Stimulated activated naive CD8-positive, alpha-beta T cell treated with anti-CD3 and anti-CD28 coated beads, Interleukin-15, Interleukin-2, amounts not matched to agents 100 U/mL and 50 U/mL, for 24 hours (primary cell): Measurements from ENCODE around the gene PIGA.

Source experiments
- ATAC-seq: fragments of 150-1000 bp; cut with Tn5 transposase; one replicate; pipeline ENCODE4 v1.10.0; 2021
- DNase-seq: peaks from one replicate; pipeline ENCODE4 v3.0.0; 2021

Gene PIGA, protein sequence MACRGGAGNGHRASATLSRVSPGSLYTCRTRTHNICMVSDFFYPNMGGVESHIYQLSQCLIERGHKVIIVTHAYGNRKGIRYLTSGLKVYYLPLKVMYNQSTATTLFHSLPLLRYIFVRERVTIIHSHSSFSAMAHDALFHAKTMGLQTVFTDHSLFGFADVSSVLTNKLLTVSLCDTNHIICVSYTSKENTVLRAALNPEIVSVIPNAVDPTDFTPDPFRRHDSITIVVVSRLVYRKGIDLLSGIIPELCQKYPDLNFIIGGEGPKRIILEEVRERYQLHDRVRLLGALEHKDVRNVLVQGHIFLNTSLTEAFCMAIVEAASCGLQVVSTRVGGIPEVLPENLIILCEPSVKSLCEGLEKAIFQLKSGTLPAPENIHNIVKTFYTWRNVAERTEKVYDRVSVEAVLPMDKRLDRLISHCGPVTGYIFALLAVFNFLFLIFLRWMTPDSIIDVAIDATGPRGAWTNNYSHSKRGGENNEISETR

GRCh38 chrX:15335135-15336022 is at the start of gene PIGA:
PIGA (minus strand) TSS chrX:15335523; CDS start chrX:15331930, 3,593 bp downstream.
- ATAC-seq (peak; percentile 99), DNase-seq (peak; percentile 87)

DNA sequence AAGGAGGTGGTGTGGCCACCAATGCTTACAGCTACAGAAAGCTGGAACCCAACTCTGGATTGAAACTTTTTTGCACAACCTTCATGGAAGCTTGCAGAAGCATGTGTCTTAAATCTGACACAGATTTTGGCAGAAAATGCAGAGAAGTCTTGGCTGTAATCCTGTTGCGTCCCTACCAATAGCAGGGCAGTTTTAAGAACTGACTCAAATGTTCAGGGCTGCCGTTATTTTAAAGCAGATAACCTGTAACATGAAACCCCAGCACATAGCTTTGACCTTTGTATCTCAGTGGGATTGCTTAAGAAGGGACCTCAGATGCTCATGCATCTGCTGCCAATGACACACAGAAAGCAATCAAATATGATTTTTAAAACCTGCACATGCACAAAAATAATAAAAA is 49.0 kb upstream of the PIGA start, which contains the start of gene VEGFD:
Gene VEGFD (minus strand): TSS at position 110 of the 400 bp plus-strand sequence. CDS start 467 bp downstream, outside the sequence.
- DNase-seq (no peak), ATAC-seq (no peak)

- no peak for DNase-seq
- ATAC-seq, result no peak
Observed at GRCh38 chrX:15382813-15383212, 47.5 kb upstream of the PIGA start.

GRCh38 chrX:15376956-15377355 is 41.6 kb upstream of the PIGA start:
- DNase-seq, result no peak

DNA sequence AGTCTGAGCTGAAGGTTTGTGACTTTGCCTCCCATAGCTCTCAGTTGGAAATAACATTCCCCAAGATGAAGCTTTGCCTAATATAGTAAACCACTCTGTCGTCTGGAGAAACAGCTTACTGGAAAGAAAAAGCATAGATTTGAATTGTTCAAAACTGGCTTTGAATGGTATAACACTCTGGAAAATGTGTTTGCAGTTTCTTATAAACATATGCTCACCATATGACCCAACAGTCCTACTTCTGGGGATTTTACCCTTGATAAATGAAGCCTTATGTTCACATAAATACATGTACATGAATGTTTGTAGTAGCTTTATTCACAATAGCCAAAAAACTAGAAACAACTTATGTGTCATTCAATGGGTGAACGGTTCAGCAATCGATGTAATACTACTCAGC is 38.7 kb upstream of the PIGA start:
- DNase-seq, result no peak
- no peak for ATAC-seq

More at GRCh38 chrX:15376956-15377355, 41.6 kb upstream of the PIGA start:
- no peak for ATAC-seq

- DNase-seq (no peak), ATAC-seq (no peak)
Observed at GRCh38 chrX:15366506-15367352, 31.4 kb upstream of the PIGA start.

- no peak for ATAC-seq
- DNase-seq, result no peak
Observed at GRCh38 chrX:15359701-15360100, 24.4 kb upstream of the PIGA start.

DNA sequence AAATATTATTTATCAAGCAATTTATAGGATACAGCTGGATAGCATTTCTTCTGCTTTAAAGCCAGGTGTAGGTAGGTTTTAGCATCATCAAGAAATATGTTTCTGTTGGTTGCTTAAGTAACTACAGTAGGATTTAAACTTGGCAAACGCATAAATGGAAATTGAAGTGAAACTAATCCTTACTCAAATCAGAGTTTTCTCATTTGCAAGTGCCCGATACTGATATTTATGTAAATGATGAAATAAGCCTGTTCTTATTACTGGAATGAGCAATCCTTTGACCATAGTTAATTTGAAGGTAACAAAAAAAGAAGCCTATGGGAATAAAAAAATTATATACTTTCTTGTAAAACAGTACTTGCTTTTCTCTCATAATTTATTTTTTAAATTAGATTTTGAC is 23.2 kb upstream of the PIGA start:
- ATAC-seq, result no peak
- DNase-seq, result no peak

GRCh38 chrX:15356444-15356843 is 21.1 kb upstream of the PIGA start:
- ATAC-seq (no peak), DNase-seq (no peak)

DNA sequence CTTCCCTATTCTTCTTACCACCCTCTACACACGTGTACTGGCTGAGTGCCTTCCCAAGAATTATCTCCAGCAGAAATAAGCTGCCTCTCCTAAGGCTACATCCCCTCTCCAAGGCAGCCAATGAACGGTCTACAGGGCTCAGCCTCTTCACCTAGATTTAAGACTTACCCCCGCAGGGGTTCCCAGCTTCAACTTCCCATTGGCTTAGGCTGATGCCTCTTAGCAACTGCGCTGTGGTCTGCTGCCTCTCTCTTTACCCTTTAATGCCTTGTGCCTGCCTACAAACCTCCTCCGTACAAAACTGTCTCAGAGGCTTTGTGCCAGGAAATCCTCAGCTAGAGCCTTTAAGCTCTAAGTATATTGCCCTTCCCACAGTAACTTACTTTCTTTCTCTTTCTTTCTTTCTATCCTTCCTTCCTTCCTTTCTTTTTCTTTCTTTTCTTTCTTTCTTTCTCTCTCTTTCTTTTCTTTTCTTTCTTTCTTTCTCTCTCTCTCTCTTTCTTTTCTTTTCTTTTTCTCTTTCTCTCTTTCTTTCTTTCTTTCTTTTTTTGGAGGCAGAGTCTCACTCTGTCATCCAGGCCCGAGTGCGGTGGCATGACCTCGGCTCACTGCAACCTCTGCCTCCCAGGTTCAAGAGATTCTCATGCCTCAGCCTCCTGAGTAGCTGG is 15.1 kb upstream of the PIGA start:
- no peak for ATAC-seq

GRCh38 chrX:15349046-15349445 is 13.7 kb upstream of the PIGA start:
- DNase-seq, result peak; percentile 5
- ATAC-seq, result no peak

More for the DNA sequence above, 15.1 kb upstream of the PIGA start:
- DNase-seq, result no peak

DNA sequence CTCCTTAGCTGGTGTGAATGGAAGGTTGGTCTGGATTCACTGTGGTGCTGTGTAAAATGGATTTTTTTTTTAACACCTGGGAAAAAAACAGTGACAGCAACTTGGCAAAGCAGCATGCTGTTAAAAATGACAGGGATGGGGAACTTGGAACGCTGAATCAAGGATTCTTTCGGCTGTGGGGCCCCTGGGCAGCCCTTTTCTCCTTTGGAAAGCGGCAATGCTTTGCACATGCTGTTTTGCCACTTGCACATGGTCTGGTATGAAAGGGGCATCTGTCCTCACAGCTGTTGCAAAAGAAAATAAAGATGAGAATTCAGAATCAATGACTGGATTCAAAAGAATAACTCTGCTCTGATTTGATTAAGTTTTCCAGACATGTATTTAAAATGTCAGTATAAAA is 10.7 kb upstream of the PIGA start:
- ATAC-seq, result no peak
- no peak for DNase-seq

- DNase-seq (no peak), ATAC-seq (no peak)
Observed at GRCh38 chrX:15344106-15344505, 8.8 kb upstream of the PIGA start.

DNA sequence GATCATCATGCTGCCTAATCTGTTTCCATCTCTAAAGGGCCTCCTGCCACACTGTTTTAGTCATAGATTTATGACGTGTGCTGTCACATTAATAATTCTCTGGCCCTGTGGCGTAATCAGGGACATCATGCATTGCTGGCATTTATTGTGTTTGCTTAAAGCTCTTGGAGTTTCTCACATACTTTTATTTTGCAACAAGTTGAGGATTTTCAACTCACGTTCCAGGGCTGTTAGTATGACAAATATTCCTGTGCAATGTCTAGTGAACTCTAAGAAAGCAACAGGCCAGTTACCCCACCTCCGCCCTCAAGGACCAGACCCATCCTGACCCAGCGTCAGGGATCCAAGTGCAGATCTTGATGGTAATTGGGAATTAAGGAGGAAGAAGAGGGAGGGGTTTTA is 7.8 kb upstream of the PIGA start:
- ATAC-seq (no peak), DNase-seq (no peak)

- ATAC-seq, result no peak
- no peak for DNase-seq
Observed at GRCh38 chrX:15340867-15341266, 5.5 kb upstream of the PIGA start.

- peak; percentile 34 for DNase-seq
- ATAC-seq, result no peak
Observed at GRCh38 chrX:15336023-15336413, 695 bp upstream of the PIGA start.

DNA sequence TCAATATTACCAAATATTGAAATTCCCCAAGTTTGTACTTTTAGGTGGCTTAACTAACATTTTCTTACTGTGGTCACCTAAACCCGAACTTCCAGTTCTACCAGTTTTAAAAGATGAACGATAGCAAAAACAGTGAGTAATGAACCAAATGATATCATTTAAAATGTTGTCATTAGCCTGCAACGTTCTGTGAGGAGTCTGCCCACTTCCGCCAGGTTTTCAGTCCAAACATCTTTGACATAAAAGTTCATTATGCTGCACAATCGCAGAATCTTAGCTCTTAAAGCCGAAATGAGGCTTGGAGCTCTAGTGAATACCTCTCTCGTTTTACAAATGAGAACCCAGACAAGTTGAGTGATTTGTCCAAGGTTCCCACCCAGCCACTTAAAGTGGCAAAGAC is 762 bp downstream of the PIGA start:
- no peak for DNase-seq
- ATAC-seq, result no peak

- ATAC-seq (no peak), DNase-seq (no peak)
Observed at GRCh38 chrX:15328821-15329220, 6.5 kb downstream of the PIGA start.

DNA sequence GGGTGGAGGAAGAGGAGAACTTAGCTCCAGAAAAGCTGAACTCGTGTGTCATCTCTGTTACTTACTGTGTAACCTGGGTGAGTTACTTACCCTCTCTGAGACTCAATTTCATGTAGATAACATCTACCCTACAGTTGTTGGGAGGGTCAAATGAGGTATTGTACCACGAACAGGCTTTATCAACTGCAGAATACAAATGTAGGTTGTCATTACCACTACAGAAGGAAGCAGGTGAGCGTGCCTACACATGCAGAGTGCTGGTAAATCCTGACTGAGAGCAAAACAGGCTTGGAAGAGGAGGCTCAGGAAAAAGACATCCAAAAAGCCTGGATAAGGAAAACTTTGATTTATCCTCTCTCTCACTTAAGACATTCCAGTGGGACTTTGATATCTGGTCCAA is 7.2 kb downstream of the PIGA start:
- no peak for ATAC-seq
- no peak for DNase-seq

DNA sequence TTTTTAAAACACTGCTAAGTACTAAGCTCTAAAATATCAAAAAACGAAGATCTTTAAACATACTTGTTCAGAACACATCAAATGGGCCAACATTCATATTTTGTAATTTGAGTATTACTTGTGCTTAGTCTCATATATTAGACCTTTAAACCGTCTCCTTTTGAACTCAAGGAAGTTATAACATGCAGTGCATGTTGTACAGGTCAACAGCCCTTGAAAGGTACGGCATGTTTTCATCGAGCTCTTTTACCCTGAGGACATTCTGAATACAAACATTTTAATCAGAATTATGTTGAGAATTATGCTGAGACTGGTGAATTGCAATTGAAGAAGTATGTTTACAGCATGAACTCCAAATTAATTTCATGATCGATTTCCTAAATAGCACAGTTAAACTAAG is 12.9 kb downstream of the PIGA start:
- no peak for ATAC-seq

GRCh38 chrX:15322072-15322471 is 13.3 kb downstream of the PIGA start:
- ATAC-seq (no peak), DNase-seq (no peak)

More for the DNA sequence above, 12.9 kb downstream of the PIGA start:
- no peak for DNase-seq
